Esophagus squamous epithelium (tissue), 5 donors: Measurements from ENCODE around the gene RTF1. TPM values are rescaled to one million over a fixed set of nuclear protein-coding genes. Genes with fewer than 3 reads are reported as not detected.

ENCODE experiments used
- DNase-seq: peaks from one replicate; lab custom pipeline; 2025; lab: John Stamatoyannopoulos, UW
- H3K27ac ChIP-seq, 4 donors: fragments of 200-600 bp; sonication (generic); one replicate each; pipeline ENCODE4 v1.5.1; 2016 to 2019; ENCODE audit warnings: mild to moderate bottlenecking in 1 of 4
- H3K27me3 ChIP-seq, 4 donors: fragments of 200-600 bp; sonication (generic); 1 replicate in 3 of 4; 2 replicates in 1 of 4; pipeline versions ENCODE4 v1.5.1 to v1.6.0; 2017 to 2021; ENCODE audit warnings: antibody characterized with exemption in 1 of 4
- H3K36me3 ChIP-seq, 3 donors: fragments of 200-600 bp; sonication (generic); one replicate each; pipeline ENCODE4 v1.5.1; 2016 to 2019
- H3K4me1 ChIP-seq, 3 donors: fragments of 200-600 bp; sonication (generic); one replicate each; pipeline ENCODE4 v1.5.1; 2017 to 2019
- H3K4me3 ChIP-seq, 4 donors: fragments of 200-600 bp; sonication (generic); 1 replicate in 3 of 4; 2 replicates in 1 of 4; pipeline ENCODE4 v1.5.1; 2016 to 2019; ENCODE audit warnings: mild to moderate bottlenecking in 2 of 4, moderate library complexity in 1 of 4
- H3K9me3 ChIP-seq, 3 donors: fragments of 200-600 bp; sonication (generic); one replicate each; pipeline ENCODE4 v1.5.1; 2016 to 2019
- POLR2A ChIP-seq, 4 donors: fragments of 450-650 bp; IDR thresholded peaks; one replicate each; pipeline ENCODE4 v1.6.1; 2017; ENCODE audit warnings: antibody characterized with exemption in 4 of 4, mild to moderate bottlenecking in 4 of 4, moderate library complexity in 3 of 4
- WGBS, 2 donors: methylation state at CpG; one replicate each; pipeline ENCODE4 v1.1.5; 2018; 5-methylcytosine and 5-hydroxymethylcytosine counted together
- intact Hi-C: fragments of 100-400 bp; cut with DNase I; formaldehyde crosslinking; loops from one replicate; pipeline ENCODE4 v1.15.0; 2022
- small RNA-seq, 4 donors: library from RNA; depleted of rRNA; stranded (forward); fragments of <200 nt; gene quantifications; one replicate each; pipeline ENCODE3, GENCODE V24; 2016
- total RNA-seq, 4 donors: library from RNA; depleted of rRNA; stranded (reverse); fragments of >200 nt; gene quantifications; one replicate each; pipeline ENCODE4 v1.1.0, GENCODE V29; 2016
- TF ChIP-seq, protein P1 (sequence below), 6 experiments: fragments of 450-650 bp in 4 of 6; fragments of 200-600 bp in 2 of 6; sonication (generic) in 2 of 6; IDR thresholded peaks; one replicate each; pipeline ENCODE4 v1.5.1; 2016 to 2019; ENCODE audit warnings: antibody characterized with exemption in 6 of 6, mild to moderate bottlenecking in 4 of 6, moderate library complexity in 4 of 6
- donor health status: DM: yes; HTN: yes; CAD: no.

Gene RTF1
- total RNA-seq, 4 donors from 2014 or later: 23.3 to 41.6 (median 33.6) TPM

DNA sequence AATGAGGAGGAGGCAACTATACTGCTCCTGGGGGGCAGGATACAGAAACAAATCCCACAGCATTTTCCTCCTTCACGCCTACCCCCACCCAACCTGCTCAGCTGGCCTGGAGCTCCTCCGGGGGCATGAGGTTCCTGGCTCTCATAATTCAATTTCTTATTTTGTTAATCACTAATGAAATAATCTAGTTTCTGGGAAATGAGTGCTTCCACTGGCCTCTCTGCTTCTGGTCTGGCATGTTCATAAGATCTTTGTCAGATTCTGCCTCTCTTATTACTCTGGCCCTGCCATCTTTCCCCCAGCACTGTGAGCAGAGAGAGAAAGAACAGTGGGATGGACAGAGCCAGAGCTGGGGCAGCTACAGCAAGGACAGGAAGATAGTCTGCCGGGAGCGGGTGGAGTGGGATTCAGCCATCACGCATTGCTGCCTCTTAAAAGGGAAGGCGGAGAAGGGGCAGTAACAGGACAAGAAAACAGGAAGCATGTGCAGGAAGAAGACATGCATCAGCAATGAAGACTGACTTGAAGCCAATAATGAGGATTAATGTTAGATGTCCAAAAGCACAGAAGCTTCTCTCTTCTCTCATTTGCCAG, 113.6 kb downstream of the RTF1 start:
- H3K9me3 ChIP-seq: no peaks in the 10 kb centered on the region
- no peak overlapping the region for H3K27ac ChIP-seq
- TF ChIP-seq, protein P1, sequence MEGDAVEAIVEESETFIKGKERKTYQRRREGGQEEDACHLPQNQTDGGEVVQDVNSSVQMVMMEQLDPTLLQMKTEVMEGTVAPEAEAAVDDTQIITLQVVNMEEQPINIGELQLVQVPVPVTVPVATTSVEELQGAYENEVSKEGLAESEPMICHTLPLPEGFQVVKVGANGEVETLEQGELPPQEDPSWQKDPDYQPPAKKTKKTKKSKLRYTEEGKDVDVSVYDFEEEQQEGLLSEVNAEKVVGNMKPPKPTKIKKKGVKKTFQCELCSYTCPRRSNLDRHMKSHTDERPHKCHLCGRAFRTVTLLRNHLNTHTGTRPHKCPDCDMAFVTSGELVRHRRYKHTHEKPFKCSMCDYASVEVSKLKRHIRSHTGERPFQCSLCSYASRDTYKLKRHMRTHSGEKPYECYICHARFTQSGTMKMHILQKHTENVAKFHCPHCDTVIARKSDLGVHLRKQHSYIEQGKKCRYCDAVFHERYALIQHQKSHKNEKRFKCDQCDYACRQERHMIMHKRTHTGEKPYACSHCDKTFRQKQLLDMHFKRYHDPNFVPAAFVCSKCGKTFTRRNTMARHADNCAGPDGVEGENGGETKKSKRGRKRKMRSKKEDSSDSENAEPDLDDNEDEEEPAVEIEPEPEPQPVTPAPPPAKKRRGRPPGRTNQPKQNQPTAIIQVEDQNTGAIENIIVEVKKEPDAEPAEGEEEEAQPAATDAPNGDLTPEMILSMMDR (IDR thresholded peaks at IDR 0.05): no peak
- TF ChIP-seq POLR2A (IDR thresholded peaks at IDR 0.05): no peak
- no peaks in the 10 kb centered on the region for H3K27me3 ChIP-seq
- no peak for DNase-seq
- no peak overlapping the region for H3K4me3 ChIP-seq
- no peaks in the 10 kb centered on the region for H3K4me1 ChIP-seq
- whole genome bisulfite sequencing, 2 donors: 78 to 92% methylated on average over 2 to 6 of the region's 6 CpGs
- peaks cover 35 to 99% (median 41%) of the 10 kb centered on the region in 3 donors for H3K36me3 ChIP-seq
- intact Hi-C loops: no loop called here

Small RNA genes within 50 kb of the gene (small RNA-seq; reads per million reads assigned to genes)
- 0 reads per million in 4 donors for gene RNU6-1169P

Other genes with a start within 250 kb of the RTF1 start
- not detected for gene EXD1, start 186.3 kb upstream of the RTF1 start, total RNA-seq
- gene CHP1, start 185.8 kb upstream of the RTF1 start, total RNA-seq: 100 to 1,000 TPM; 115 to 241 (median 160) TPM
- gene OIP5, start 84.5 kb upstream of the RTF1 start, total RNA-seq: 10 to 100 TPM in 2 of 4 donors, 1 to 10 TPM in 2; 2.7 to 16.3 (median 7.3) TPM
- 10 to 100 TPM; 26.5 to 47.7 (median 37.6) TPM for gene NUSAP1, start 84.2 kb upstream of the RTF1 start, total RNA-seq
- gene NDUFAF1, start 14.6 kb upstream of the RTF1 start, total RNA-seq: 10 to 100 TPM in 3 of 4 donors, 1 to 10 TPM in 1; 9.4 to 26.9 (median 15.0) TPM
- gene ITPKA, start 76.8 kb downstream of the RTF1 start, total RNA-seq: under 1 TPM in 3 of 4 donors, not detected in 1; 0.19 to 0.76 (median 0.57) TPM
- gene LTK, start 96.7 kb downstream of the RTF1 start, total RNA-seq: under 1 TPM in 2 of 4 donors, not detected in 2; 0.38 to 0.82 TPM
- 10 to 100 TPM; 15.3 to 22.6 (median 19.8) TPM for gene RPAP1, start 127.2 kb downstream of the RTF1 start, total RNA-seq
- gene TYRO3, start 142.1 kb downstream of the RTF1 start, total RNA-seq: 10 to 100 TPM in 3 of 4 donors, 1 to 10 TPM in 1; 6.5 to 16.9 (median 11.2) TPM
- 10 to 100 TPM; 12.9 to 37.4 (median 15.1) TPM for gene MGA, start 243.3 kb downstream of the RTF1 start, total RNA-seq